HTR-8/SVneo (cell line): ENCODE measurements around the gene GLIS2.
"Not testable (repeated sequence)": the region's sequence is repeated elsewhere in the genome, so short reads cannot be mapped to it uniquely, and the experiment has no call there.

Experiments
- DNase-seq: peaks from one replicate; pipeline ENCODE4 v3.0.0; 2011; ENCODE audit warnings: low spot score, mixed read lengths; ENCODE audit not compliant: insufficient read length
- FAIRE-seq: peaks from 2 replicates; lab custom pipeline; 2011; peaks lifted over from hg19 to GRCh38; lab: Jason Lieb, UNC

Gene GLIS2

GRCh38 chr16:4330277-4330874 lies 14.5 kb downstream of the GLIS2 start:
- DNase-seq (peak; percentile 83), FAIRE-seq (no peak)

GRCh38 chr16:4332083-4332482 lies 16.2 kb downstream of the GLIS2 start:
- FAIRE-seq (no peak), DNase-seq (no peak)

GRCh38 chr16:4332623-4333307 lies 16.9 kb downstream of the GLIS2 start:
- DNase-seq (no peak), FAIRE-seq (no peak)

- no peak for FAIRE-seq
These were observed 17.4 kb downstream of the GLIS2 start for GRCh38 chr16:4333308-4333638.

DNA sequence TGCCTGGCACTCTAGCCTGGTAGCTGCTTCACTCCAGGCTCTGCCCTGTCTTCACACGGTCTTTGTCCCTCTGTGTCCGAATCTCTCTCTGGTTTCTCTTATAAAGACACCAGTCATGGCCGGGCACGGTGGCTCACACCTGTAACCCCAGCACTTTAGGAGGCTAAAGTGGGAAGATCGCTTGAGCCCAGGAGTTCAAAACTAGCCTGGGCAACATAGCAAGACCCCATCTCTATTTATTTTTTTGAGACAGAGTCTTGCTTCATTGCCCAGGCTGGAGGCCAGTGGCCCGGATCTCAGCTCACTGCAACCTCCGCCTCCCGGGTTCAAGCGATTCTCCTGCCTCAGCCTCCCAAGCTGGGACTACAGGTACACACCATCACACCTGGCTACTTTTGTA lies 17.8 kb downstream of the GLIS2 start:
- DNase-seq, FAIRE-seq: not testable (repeated sequence)

More at GRCh38 chr16:4333308-4333638, 17.4 kb downstream of the GLIS2 start:
- no peak for DNase-seq

DNA sequence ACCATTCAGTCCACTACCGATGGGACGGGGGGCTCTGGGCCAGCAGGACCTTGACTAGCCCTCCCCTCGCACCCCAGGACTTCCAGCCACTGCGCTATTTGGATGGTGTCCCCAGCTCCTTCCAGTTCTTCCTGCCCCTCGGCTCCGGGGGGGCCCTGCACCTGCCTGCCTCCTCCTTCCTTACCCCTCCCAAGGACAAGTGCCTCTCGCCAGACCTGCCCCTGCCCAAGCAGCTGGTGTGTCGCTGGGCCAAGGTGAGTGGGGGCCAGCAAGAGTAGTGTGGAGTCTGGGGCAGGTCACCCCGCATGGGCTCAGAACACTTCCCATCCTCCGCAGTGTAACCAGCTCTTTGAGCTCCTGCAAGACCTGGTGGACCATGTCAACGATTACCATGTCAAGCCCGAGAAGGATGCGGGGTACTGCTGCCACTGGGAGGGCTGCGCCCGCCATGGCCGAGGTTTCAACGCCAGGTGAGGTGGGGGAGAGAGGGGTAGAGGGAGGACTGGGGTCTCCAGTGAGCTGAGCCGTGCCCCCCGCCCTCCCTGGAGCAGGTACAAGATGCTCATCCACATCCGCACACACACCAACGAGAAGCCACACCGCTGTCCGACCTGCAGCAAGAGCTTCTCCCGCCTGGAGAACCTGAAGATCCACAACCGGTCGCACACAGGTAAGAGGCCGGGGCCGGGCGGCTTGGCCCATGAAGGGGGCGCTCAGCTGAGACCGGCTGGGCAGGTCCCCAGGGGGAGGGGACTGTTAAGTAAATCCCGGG lies 19.0 kb downstream of the GLIS2 start:
- no peak for FAIRE-seq

DNA sequence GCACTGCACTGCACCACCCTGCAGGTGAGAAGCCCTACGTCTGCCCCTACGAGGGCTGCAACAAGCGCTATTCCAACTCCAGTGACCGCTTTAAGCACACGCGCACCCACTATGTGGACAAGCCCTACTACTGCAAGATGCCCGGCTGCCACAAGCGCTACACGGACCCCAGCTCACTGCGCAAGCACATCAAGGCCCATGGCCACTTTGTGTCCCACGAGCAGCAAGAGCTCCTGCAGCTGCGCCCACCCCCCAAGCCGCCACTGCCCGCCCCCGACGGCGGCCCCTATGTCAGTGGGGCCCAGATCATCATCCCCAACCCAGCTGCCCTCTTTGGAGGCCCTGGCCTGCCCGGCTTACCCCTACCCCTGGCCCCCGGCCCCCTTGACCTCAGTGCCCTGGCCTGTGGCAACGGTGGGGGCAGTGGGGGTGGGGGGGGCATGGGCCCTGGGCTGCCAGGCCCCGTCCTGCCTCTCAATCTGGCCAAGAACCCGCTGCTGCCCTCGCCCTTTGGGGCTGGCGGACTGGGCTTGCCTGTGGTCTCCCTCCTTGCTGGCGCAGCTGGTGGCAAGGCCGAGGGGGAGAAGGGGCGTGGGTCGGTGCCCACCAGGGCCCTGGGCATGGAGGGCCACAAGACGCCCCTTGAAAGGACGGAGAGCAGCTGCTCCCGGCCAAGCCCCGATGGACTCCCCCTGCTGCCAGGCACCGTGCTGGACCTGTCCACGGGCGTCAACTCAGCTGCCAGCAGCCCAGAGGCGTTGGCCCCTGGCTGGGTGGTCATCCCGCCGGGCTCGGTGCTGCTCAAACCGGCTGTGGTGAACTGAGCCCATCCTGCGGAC lies 21.1 kb downstream of the GLIS2 start:
- no peak for FAIRE-seq

More for the DNA sequence above, 19.0 kb downstream of the GLIS2 start:
- DNase-seq = no peak

DNA sequence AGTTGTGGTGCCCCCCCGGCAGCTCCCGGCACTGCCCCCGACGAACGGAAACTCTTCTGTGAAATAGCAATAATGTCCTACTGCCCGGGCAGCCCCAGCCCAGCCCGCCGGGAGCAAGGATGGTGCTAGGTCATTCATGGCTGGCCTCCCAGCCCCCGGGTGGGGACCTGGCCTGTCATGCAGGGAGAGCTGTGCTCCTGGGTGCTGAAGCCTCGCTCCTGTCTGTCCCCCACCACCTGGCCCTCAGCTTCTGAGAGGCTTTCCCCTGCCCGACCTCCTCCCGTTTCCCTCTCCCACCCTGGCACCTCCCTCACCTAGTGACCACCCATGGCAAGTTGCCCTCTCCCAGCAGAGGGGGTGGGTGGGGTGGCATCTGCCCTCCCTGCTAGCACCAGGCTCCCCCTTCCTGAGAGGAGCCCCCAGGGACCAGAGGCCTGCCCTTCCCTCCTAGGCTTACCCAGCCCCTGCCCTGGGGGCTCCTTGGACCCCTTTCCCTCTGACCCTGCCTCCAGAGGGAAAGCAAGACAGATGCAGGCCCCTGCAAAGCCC lies 21.7 kb downstream of the GLIS2 start:
- FAIRE-seq = no peak
- DNase-seq = no peak

More for the DNA sequence above, 21.1 kb downstream of the GLIS2 start:
- DNase-seq = no peak

DNA sequence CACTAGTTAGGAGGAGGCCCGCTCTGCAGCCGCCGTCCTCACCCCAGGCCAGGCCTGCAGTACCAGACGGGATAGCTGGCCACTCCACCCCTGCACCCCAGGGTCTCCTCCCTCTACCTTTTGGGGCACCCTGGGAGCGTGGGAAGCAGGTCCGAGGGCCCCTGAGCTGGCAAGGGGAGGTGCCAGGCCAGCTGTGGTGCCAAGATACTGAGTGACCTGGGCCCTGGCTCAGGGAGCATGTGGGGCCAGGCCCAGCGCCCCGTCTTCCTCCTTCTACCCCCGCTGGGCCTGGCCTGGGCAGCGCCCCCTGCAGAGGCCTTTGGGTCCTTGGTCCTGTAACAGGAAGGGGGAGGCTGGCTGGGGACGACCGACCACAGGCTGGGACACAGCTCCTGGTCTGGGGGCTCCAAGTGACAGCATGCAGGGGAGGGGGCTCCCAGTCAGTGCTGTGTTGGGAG lies 22.3 kb downstream of the GLIS2 start:
- DNase-seq = no peak
- no peak for FAIRE-seq

DNA sequence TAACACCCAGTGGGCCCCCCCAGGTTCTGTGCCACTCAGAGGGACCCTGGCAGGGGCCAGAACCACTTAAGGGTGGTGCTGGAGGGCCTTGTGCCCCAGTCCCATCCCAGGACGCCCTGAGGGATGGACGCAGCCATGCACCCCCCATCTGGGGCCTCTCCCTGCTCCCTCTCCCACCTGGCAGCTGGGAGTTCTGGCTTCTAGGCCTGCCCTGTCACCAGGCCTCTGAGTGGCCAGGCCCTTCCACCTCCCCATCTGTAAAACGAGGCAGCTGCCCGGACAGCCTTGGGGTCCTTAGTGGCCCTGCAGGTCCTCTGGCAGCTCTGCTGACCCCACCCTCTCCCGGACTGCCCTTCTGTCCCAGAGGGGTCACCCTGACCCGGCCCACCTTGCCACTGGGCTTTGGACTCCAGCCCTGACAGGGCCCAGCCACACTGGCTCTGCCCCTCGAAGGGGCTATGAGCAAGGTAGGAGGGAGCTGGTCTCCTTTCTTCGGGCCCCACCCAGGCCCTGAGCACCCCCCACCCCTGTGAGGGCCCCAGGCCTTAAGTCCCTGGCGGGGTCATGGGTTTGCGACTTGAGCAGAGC lies 22.9 kb downstream of the GLIS2 start:
- no peak for FAIRE-seq

GRCh38 chr16:4339455-4339854 lies 23.6 kb downstream of the GLIS2 start:
- no peak for FAIRE-seq
- no peak for DNase-seq

More for the DNA sequence above, 22.9 kb downstream of the GLIS2 start:
- DNase-seq = no peak

GRCh38 chr16:4339909-4340308 lies 24.0 kb downstream of the GLIS2 start:
- no peak for FAIRE-seq
- DNase-seq = no peak

DNA sequence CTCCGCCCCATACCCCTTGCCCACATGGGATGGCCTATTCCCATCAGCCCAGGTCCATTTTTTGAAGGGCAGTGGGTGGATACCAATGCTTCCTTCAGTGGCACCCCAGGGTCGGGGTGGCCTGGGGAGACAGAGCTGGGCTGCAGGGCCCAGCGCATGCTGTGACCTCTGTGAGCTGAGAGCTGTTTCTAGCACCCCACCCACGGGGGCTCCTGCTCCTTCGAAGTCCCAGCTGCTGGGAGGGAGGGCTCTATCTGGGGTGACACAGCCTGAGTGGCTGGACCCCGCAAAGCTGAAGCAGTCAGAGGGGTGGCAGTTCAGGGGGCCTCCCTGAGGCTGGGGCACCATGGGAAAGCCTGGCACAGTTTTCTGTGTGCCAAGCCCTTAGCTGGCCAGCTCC lies 24.6 kb downstream of the GLIS2 start:
- DNase-seq (no peak), FAIRE-seq (no peak)

- no peak for DNase-seq
- FAIRE-seq = no peak
These were observed 25.4 kb downstream of the GLIS2 start for GRCh38 chr16:4341250-4341649.

DNA sequence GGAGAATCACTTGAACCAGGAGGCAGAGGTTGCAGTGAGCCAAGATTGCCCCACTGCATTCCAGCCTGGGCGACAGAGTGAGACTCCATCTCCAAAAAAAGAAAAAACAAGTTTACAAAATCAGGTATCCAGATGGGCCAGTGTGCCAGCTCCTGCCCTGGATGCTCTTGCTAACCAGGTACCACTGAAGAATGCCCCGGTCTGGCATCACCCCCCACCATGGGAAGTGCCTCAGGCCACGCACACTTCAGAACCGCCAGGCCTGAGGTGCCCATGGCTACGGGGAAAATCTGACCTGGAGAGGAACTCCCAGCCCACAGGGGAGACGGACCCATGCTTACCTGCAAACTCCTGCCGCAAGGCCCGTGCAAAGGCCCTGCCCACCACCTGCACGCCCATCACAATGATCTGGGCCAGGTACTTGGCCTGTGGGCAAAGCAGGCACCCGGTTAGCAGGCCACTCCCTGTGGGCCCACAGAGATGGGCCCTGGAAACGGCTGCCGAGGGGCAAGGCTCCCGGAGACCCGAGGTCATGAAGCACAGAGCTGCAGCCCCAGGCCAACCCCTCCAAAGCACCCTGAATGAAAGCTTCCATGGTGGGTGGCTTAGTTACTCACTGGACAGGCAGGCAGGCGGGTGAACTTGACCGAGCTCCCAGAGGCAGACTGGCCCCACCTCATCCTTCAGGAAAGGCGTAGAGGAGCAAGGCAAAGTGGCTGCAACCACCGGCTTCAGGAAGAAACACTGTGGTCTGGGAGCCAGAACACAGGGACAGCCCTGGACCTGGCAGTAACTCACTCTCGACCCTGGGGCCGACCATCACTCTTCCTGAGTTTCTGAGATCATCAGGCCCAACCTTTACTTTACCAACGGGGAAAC lies 27.2 kb downstream of the GLIS2 start:
- FAIRE-seq = no peak
- DNase-seq = no peak

DNA sequence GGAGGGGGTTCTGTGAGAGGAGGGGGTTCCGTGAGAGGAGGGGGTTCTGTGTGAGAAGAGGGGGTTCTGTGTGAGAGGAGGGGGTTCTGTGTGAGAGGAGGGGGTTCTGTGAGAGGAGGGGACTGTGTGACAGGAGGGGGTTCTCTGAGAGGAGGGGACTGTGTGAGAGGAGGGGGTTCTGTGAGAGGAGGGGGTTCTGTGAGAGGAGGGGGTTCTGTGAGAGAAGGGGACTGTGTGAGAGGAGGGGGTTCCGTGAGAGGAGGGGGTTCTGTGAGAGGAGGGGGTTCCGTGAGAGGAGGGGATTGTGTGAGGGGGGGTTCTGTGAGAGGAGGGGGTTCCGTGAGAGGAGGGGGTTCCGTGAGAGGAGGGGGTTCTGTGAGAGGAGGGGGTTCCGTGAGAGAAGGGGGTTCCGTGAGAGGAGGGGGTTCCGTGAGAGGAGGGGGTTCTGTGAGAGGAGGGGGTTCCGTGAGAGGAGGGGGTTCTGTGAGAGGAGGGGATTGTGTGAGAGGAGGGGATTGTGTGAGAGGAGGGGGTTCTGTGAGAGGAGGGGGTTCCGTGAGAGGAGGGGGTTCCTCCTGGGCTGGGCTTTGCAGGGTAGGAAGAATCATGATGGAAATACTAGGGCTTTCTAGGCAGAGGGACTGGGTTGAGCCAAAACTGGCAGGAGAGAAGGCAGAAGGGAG lies 28.6 kb downstream of the GLIS2 start:
- DNase-seq = not testable (repeated sequence)
- FAIRE-seq = peak; percentile 89

GRCh38 chr16:4344983-4345835 lies 29.3 kb downstream of the GLIS2 start:
- FAIRE-seq = no peak
- DNase-seq = no peak
